ENCODE results near the gene AIG1.
A peak's percentile ranks its signal among the peaks of the same experiment; 100 is the strongest.
"Not testable (repeated sequence)": the region's sequence is repeated elsewhere in the genome, so short reads cannot be mapped to it uniquely, and the experiment has no call there.

AIG1 gene

GRCh38 chr6:143337201-143337949 is 276.7 kb downstream of the AIG1 start:
- DNase-seq = peak; percentile 45

- no peak for DNase-seq
Observed at GRCh38 chr6:143339223-143339622, 278.5 kb downstream of the AIG1 start.

DNA sequence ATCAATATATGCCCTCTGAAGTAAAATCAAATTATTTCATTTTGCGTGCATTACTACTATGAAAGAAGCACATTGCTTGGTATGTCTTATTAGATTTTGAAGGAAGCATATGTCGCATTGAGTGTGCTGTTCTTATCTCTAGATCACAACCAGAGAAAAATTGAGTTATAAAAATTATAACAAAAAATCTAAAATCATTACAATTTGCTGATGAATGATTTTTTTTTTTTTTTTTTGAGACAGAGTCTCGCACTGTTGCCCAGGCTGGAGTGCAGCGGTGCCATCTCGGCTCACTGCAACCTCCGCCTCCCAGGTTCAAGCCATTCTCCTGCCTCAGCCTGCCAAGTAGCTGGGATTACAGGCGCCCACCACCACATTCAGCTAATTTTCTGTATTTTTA is 284.8 kb downstream of the AIG1 start:
- DNase-seq = not testable (repeated sequence)

DNA sequence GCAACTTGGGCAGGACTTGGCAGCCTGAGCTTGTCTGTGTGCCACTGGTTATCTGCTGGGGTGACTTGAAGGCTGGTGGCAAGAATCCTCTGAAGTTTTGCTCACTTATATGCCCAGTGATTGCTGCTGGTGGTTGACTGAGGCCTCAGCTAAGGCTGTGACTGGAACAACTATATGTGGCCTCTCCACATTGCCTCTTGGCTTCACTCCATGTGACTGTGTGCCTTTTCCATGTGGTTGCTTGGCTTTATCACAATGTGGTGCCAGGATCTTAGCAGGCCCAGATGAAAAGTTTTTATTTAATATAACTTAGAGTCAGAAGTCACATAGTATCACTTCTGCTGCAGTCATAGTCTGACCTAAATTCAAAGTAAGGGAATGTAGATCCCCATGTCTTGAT is 285.3 kb downstream of the AIG1 start:
- DNase-seq = no peak

DNA sequence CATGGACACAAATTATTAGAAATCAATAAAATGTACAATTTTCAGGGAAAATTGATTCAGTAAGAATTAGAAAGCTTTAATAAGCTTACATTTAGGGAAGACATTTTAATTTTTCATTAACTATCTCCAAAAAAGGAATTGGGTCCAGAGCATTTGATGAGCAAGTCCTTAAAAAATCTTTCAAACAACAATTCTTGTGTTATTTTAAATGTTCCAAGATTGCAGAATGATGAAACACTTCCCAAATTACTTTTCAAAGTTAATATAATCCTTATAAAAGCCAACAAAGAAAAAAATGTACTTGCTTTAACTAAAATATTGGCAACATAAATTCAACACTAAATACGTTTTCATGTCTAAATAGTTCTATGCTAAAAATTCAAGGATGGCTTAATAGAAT is 287.8 kb downstream of the AIG1 start:
- no peak for DNase-seq

DNA sequence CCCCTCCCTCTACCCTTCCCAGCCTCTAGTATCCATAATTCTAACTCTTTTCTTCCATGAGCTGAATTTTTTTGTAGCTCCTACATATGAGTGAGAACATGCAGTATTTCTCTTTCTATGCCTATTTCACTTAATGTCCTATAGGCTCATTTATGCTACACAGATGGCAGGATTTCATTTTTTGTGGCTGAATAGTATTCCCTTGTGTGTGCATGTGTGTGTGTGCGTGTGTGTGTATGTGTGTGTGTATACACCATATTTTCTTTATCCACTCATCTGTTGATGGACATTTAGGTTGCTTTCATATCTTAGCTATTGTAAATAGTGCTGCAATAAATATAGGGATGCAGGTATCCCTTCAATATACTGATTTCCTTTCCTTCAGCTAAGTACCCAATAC is 288.8 kb downstream of the AIG1 start:
- DNase-seq = no peak

GRCh38 chr6:143356101-143356880 is 295.6 kb downstream of the AIG1 start:
- no peak for DNase-seq

GRCh38 chr6:143357152-143357551 is 296.5 kb downstream of the AIG1 start:
- DNase-seq = no peak

DNA sequence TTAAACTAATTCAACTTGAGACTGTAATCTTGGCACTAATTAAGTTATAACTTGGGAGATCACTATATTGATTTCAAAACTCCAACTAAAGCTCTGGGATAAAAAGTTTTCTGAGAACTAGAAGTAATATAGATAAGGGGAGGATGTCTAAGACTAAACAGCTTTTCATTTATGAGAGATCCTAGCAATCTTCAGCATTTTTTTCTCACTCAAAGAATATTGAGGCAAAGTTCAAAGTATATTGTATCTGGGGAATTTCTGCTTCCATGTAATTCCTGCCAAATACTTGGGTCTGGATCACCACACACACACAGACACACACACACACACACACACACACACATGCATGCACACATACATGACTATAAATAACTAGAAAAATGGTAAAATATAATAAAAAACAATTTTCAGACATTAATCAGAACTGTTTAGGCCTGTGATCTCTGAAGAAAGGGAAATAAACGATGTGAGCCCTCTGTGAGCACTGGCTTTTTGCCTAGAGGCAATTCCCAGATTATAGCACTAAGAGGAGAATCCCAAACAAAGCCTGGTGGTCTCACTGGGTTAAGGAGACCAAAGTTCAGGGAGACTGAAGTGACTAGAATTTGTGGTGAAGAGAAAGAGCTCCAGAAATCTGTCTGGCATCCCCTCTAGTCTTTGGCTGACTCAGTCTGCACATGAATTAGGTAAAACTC is 297.0 kb downstream of the AIG1 start:
- DNase-seq = no peak

DNA sequence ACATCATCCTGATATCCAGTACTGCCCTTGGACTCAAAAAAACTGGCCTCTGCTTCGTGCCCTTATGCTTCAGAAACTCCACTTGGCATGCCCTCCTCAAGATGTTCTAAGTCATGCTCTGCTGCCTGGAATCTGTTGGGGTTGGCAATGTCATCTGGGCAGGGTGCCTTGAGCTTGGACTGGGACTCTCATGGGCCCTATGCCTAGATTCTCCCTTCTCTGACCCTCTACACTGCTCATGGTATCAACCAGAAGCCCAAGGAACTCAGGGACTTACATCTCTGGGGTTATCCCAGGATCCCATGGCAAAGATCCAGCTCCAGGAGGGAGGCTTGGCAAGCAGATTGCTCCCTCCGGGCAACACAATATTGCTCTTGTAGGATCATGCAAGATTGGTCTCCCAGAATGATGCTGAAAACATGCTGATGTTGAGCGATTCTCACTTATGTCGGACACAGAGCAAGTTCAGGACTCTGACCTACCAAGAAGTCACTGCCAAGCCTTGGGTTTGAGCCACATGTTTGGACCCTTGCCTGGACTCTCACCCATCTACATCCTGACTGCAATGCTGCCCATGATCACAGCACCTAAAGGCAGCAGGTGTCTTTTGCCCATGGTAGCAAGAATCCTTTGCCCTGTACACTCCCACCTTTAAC is 301.0 kb downstream of the AIG1 start:
- no peak for DNase-seq

- DNase-seq = peak; percentile 24
Observed at GRCh38 chr6:143362192-143362558, 301.5 kb downstream of the AIG1 start.

GRCh38 chr6:143363299-143363698 is 302.6 kb downstream of the AIG1 start:
- no peak for DNase-seq

DNA sequence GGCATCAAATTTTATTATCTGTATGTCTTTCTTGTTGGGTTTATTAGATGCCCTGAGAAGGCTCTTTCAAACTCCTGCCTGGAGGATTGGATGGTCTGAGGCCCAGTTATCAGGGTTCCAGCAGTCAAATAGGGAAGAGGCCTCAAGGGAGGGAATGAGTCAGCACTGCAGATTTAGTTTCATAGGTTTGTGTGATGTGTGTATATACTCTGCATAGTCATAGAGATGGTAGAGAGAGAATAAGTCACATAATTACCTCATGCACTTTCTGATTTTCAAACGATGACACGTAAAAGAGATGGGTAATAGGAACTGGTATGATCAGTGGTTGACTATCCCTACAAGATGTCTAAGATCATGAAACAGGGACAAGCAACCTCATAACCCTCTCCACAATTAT is 307.7 kb downstream of the AIG1 start:
- DNase-seq = peak; percentile 80

GRCh38 chr6:143369971-143370370 is 309.3 kb downstream of the AIG1 start:
- DNase-seq = no peak

- no peak for DNase-seq
Observed at GRCh38 chr6:143370812-143371370, 310.2 kb downstream of the AIG1 start.

DNA sequence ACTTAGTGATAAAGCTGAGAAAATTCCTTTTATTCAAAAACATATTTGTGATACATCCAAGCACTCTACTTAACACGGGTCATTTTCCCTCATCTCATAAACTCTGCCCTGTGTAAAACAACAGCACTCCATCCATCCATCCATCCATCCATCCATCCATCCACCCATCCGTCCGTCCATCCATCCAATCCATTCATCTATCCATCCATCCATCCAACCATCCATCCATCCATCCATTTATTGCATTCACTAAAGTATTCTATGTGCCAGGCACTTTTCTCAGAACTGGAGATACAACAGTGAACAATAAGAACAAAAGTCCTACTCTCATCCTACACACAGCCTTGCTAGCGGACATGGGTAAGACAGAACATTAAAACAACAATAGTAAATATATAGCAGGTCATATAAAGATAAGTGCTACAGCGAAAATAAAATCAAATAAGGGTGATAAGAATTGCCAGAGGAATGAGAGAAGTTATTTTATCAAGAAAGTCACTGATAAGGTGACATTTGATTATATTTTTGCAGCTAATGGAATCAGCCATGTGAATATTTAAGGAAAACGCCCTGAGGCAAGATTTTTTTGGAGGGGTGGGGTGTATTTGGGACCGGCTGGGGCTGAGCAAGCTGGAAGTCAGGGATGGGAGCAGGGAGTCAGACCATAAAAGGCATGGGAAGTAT is 311.7 kb downstream of the AIG1 start:
- no peak for DNase-seq

- DNase-seq = no peak
Observed at GRCh38 chr6:143374014-143374413, 313.3 kb downstream of the AIG1 start.

GRCh38 chr6:143375022-143375585 is 314.4 kb downstream of the AIG1 start:
- DNase-seq = no peak

GRCh38 chr6:143376375-143376774 is 315.7 kb downstream of the AIG1 start:
- no peak for DNase-seq

- DNase-seq = no peak
Observed at GRCh38 chr6:143376861-143377260, 316.2 kb downstream of the AIG1 start.

DNA sequence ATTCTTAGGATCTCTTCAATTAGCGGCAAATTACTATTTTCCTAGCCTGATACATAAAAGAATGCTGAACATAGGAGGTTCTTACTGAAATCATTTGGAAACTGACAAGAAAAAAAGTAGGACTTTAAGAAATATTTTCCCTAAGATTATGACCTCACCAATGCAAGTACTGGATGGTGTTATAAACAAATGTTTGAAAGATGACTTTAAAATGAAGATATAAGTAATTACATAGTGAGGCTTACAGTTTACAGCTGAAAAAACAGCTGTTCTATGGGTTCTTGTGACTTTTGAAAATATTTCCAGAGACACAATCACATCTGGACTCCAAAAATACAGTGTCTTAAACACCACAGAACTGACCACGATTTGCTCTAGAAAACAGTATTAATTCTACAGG is 324.9 kb downstream of the AIG1 start:
- DNase-seq = no peak

- no peak for DNase-seq
Observed at GRCh38 chr6:143390278-143390677, 329.6 kb downstream of the AIG1 start.
